GM06990 (cell line): ENCODE data around the gene TRNAU1AP.
A peak's percentile ranks its signal among the peaks of the same experiment; 100 is the strongest.
"Not testable (repeated sequence)": the region's sequence is repeated elsewhere in the genome, so short reads cannot be mapped to it uniquely, and the experiment has no call there.

Source experiments
- DNase-seq: peaks from one replicate; pipeline ENCODE4 v3.0.0-alpha.2; 2011; ENCODE audit not compliant: insufficient read length; ENCODE audit errors: extremely low read depth
- H3K27me3 ChIP-seq: replicated peaks from 2 replicates; pipeline ENCODE4 v1.6.0; 2011; ENCODE audit warnings: low read length; ENCODE audit not compliant: control insufficient read depth, insufficient read depth
- H3K36me3 ChIP-seq: 2 replicates; pipeline ENCODE4 v1.5.1; 2011; ENCODE audit warnings: low read length; ENCODE audit not compliant: control insufficient read depth, insufficient read depth
- H3K4me3 ChIP-seq: replicated peaks from 2 replicates; pipeline ENCODE4 v1.5.1; 2011; ENCODE audit warnings: low read depth, mild to moderate bottlenecking, control low read depth, low read length
- TF ChIP-seq, protein P1 (sequence below): IDR thresholded peaks from 2 replicates; pipeline ENCODE4 v1.5.1; 2011; ENCODE audit warnings: low read length, control low read depth, mild to moderate bottlenecking, inconsistent platforms; ENCODE audit not compliant: insufficient read depth, poor library complexity, severe bottlenecking

Gene TRNAU1AP

DNA sequence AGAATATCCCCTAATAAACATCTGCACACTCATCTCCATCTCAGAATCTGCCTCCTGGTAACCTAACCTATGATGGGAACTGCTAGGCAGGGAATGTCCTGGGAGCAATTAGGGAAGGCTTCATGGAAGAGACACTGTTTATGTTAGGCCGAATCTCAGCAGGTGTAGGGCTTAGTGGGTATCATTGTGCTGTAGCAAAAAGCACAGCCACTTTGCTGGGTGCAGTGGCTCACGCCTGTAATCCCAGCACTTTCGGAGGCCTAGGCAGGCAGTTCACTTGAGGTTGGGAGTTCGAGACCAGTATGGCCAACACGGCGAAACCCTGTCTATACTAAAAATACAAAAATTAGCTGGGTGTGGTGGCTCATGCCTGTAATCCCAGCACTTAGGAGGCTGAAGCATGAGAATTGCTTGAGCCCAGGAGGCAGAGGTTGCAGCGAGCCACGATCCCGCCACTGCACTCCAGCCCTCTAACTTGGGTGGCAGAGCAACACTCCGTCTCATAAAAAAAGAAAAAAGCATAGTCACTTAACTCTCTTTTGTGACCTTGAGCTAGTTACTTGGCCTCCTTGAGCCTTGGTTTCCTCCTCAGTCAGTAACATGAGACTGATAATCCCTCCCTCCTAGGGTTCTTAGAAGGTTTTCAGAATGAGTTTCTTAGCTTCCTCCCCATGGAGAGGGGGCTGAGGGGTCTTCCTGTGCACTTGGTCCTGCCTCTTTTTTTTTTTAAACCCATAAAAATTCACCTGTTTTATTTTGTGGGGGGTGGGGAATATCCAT, 42.7 kb downstream of the TRNAU1AP start:
- no peaks in the 10 kb centered on the region for H3K27me3 ChIP-seq
- H3K36me3 ChIP-seq, result no peaks in the 10 kb centered on the region; the same call in 1 of the 2 replicates
- H3K4me3 ChIP-seq, result no peak overlapping the region
- TF ChIP-seq, protein P1, sequence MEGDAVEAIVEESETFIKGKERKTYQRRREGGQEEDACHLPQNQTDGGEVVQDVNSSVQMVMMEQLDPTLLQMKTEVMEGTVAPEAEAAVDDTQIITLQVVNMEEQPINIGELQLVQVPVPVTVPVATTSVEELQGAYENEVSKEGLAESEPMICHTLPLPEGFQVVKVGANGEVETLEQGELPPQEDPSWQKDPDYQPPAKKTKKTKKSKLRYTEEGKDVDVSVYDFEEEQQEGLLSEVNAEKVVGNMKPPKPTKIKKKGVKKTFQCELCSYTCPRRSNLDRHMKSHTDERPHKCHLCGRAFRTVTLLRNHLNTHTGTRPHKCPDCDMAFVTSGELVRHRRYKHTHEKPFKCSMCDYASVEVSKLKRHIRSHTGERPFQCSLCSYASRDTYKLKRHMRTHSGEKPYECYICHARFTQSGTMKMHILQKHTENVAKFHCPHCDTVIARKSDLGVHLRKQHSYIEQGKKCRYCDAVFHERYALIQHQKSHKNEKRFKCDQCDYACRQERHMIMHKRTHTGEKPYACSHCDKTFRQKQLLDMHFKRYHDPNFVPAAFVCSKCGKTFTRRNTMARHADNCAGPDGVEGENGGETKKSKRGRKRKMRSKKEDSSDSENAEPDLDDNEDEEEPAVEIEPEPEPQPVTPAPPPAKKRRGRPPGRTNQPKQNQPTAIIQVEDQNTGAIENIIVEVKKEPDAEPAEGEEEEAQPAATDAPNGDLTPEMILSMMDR, result no peak
- DNase-seq, result no peak

DNA sequence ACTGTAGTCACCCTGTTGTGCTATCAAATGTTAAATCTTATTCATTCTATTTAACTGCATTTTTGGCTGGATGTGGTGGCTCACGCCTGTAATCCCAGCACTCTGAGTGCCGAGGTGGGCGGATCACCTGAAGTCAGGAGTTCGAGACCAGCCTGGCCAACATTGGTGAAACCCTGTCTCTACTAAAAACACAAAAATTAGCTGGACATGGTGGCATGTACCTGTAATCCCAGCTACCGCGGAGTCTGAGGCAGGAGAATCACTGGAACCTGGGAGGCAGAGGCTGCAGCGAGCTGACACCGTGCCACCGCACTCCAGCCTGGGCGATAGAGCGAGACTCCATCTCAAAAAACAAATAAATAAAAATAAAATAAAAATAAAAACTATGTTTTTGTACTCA, 43.4 kb downstream of the TRNAU1AP start:
- not testable (repeated sequence) for H3K4me3 ChIP-seq, H3K27me3 ChIP-seq, DNase-seq, H3K36me3 ChIP-seq

GRCh38 chr1:28601696-28602095, 48.8 kb downstream of the TRNAU1AP start:
- TF ChIP-seq, protein P1, result no peak
- Histone ChIP-seq H3K36me3 (peaks cover 11% of the 10 kb centered on the region), H3K27me3 (no peaks in the 10 kb centered on the region), H3K4me3 (no peak overlapping the region)
- peak; percentile 46 for DNase-seq

- DNase-seq, result no peak
Observed at GRCh38 chr1:28602536-28603439, 49.9 kb downstream of the TRNAU1AP start.

GRCh38 chr1:28604411-28604810, 51.5 kb downstream of the TRNAU1AP start:
- Histone ChIP-seq H3K4me3 (no peak overlapping the region), H3K27me3 (no peaks in the 10 kb centered on the region), H3K36me3 (peaks cover 13% of the 10 kb centered on the region)
- DNase-seq, result no peak
- TF ChIP-seq, protein P1, result no peak

More at GRCh38 chr1:28602536-28603439, 49.9 kb downstream of the TRNAU1AP start:
- peaks cover 11% of the 10 kb centered on the region for H3K36me3 ChIP-seq
- TF ChIP-seq, protein P1, result peak; percentile 69
- no peaks in the 10 kb centered on the region for H3K27me3 ChIP-seq
- H3K4me3 ChIP-seq, result no peak overlapping the region

DNA sequence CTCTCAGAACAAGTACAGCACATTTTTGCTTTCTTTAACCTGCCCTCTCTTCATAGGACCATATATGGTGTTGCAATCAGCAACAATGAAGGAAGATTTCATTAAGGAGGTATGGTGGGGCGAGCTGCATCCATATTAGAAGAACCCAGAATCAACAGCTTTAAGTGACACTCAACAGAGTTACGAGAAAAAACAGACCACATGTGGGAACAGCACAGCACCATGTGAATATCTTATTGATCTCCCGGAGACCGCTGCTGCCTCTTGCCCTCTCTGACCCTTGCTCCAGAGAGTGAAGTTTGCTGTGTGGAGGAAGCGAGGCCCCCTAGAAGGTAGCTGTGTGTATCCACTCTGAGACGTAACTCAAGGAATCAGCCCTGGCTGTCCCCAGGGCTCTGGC, 52.1 kb downstream of the TRNAU1AP start:
- H3K27me3 ChIP-seq, result no peaks in the 10 kb centered on the region
- TF ChIP-seq, protein P1, result no peak
- peaks cover 13% of the 10 kb centered on the region for H3K36me3 ChIP-seq
- DNase-seq, result no peak
- H3K4me3 ChIP-seq, result no peak overlapping the region
